Activated T-helper 1 cell treated with anti-CD3 and anti-CD28 coated beads, Interleukin-12 subunit alpha, Interleukin-12 subunit beta, Interleukin-2, Interleukin-4 antibody, amounts not matched to agents 30 ng/mL and 10 ng/mL and 1 ng/mL, durations not matched to agents 14 hours and 24 hours and 36 hours (primary cell): ENCODE results near the gene RPP30. TPM values are rescaled to one million over a fixed set of nuclear protein-coding genes. Genes with fewer than 3 reads are reported as not detected.

Experiments used
- DNase-seq: peaks from one replicate; pipeline ENCODE4 v3.0.0; 2021; ENCODE audit warnings: low spot score
- H3K27ac Mint-ChIP-seq: one replicate; pipeline ENCODE4 v1.8.0; 2021; ENCODE audit warnings: mild to moderate bottlenecking, mixed read lengths
- H3K27me3 Mint-ChIP-seq: one replicate; pipeline ENCODE4 v1.8.0; 2022; ENCODE audit warnings: mild to moderate bottlenecking, moderate library complexity, mixed read lengths; ENCODE audit not compliant: insufficient read depth
- H3K36me3 Mint-ChIP-seq: one replicate; pipeline ENCODE4 v1.8.0; 2021; ENCODE audit warnings: low read depth, mixed read lengths
- H3K4me1 Mint-ChIP-seq: one replicate; pipeline ENCODE4 v1.8.0; 2021; ENCODE audit warnings: low read depth, mixed read lengths
- H3K4me3 Mint-ChIP-seq: one replicate; pipeline ENCODE4 v1.8.0; 2021; ENCODE audit warnings: mild to moderate bottlenecking, moderate library complexity, mixed read lengths
- H3K9me3 Mint-ChIP-seq: one replicate; pipeline ENCODE4 v1.8.0; 2021; ENCODE audit warnings: mixed read lengths
- intact Hi-C: fragments of 100-400 bp; cut with micrococcal nuclease; formaldehyde crosslinking; loops from one replicate; pipeline ENCODE4 v1.15.1; 2024
- total RNA-seq: library from RNA; stranded (reverse); gene quantifications from 2 replicates; pipeline ENCODE4 v1.2.3, GENCODE V29; 2022

RPP30 gene
- total RNA-seq, 1 donor from 2014 or later: 78.3 TPM

- H3K27me3 Mint-ChIP-seq: peaks cover 18% of the 10 kb centered on the region
- H3K4me1 Mint-ChIP-seq: no peaks in the 10 kb centered on the region
- H3K27ac Mint-ChIP-seq: no peak overlapping the region
- no peak for DNase-seq
- H3K9me3 Mint-ChIP-seq: no peaks in the 10 kb centered on the region
- no peak overlapping the region for H3K4me3 Mint-ChIP-seq
- no peaks in the 10 kb centered on the region for H3K36me3 Mint-ChIP-seq
- intact Hi-C loops: no loop called here
Observed at GRCh38 chr10:90923111-90923731, 51.4 kb downstream of the RPP30 start.

- intact Hi-C loops: no loop called here
- H3K27ac Mint-ChIP-seq: no peak overlapping the region
- H3K4me3 Mint-ChIP-seq: no peak overlapping the region
- no peaks in the 10 kb centered on the region for H3K9me3 Mint-ChIP-seq
- H3K36me3 Mint-ChIP-seq: no peaks in the 10 kb centered on the region
- peaks cover 24% of the 10 kb centered on the region for H3K27me3 Mint-ChIP-seq
- no peaks in the 10 kb centered on the region for H3K4me1 Mint-ChIP-seq
- DNase-seq: no peak
Observed at GRCh38 chr10:90924552-90924951, 52.8 kb downstream of the RPP30 start.

- Mint-ChIP-seq H3K27ac (no peak overlapping the region), H3K4me3 (no peak overlapping the region), H3K36me3 (no peaks in the 10 kb centered on the region), H3K4me1 (no peaks in the 10 kb centered on the region), H3K27me3 (peaks cover 21% of the 10 kb centered on the region), H3K9me3 (no peaks in the 10 kb centered on the region)
- no peak for DNase-seq
- intact Hi-C loops: no loop called here
Observed at GRCh38 chr10:90925079-90926029, 53.6 kb downstream of the RPP30 start.

GRCh38 chr10:90927293-90927692 is 55.5 kb downstream of the RPP30 start:
- Mint-ChIP-seq H3K4me3 (no peak overlapping the region), H3K27ac (no peak overlapping the region), H3K27me3 (peaks cover 26% of the 10 kb centered on the region), H3K36me3 (no peaks in the 10 kb centered on the region), H3K9me3 (no peaks in the 10 kb centered on the region), H3K4me1 (no peaks in the 10 kb centered on the region)
- intact Hi-C loops: no loop called here
- DNase-seq: no peak

GRCh38 chr10:90929179-90929578 is 57.4 kb downstream of the RPP30 start:
- peaks cover 28% of the 10 kb centered on the region for H3K27me3 Mint-ChIP-seq
- no peaks in the 10 kb centered on the region for H3K4me1 Mint-ChIP-seq
- H3K27ac Mint-ChIP-seq: no peak overlapping the region
- no peak for DNase-seq
- H3K4me3 Mint-ChIP-seq: no peak overlapping the region
- H3K36me3 Mint-ChIP-seq: no peaks in the 10 kb centered on the region
- intact Hi-C loops: no loop called here
- no peaks in the 10 kb centered on the region for H3K9me3 Mint-ChIP-seq

- intact Hi-C loops: no loop called here
- peaks cover 5% of the 10 kb centered on the region for H3K4me1 Mint-ChIP-seq
- H3K9me3 Mint-ChIP-seq: no peaks in the 10 kb centered on the region
- H3K27me3 Mint-ChIP-seq: peaks cover 28% of the 10 kb centered on the region
- no peaks in the 10 kb centered on the region for H3K36me3 Mint-ChIP-seq
- no peak for DNase-seq
- no peak overlapping the region for H3K4me3 Mint-ChIP-seq
- peak overlapping the region; percentile 18 for H3K27ac Mint-ChIP-seq
Observed at GRCh38 chr10:90930070-90930837, 58.5 kb downstream of the RPP30 start.

GRCh38 chr10:90930971-90931871 is 59.4 kb downstream of the RPP30 start:
- intact Hi-C loops: no loop called here
- Mint-ChIP-seq H3K27me3 (peaks cover 28% of the 10 kb centered on the region), H3K9me3 (no peaks in the 10 kb centered on the region), H3K27ac (no peak overlapping the region), H3K36me3 (no peaks in the 10 kb centered on the region), H3K4me3 (no peak overlapping the region), H3K4me1 (peaks cover 10% of the 10 kb centered on the region)
- no peak for DNase-seq

GRCh38 chr10:90935581-90936275 is 64.0 kb downstream of the RPP30 start:
- no peak for DNase-seq
- Mint-ChIP-seq H3K4me3 (no peak overlapping the region), H3K9me3 (no peaks in the 10 kb centered on the region), H3K4me1 (peaks cover 10% of the 10 kb centered on the region), H3K27me3 (peaks cover 6% of the 10 kb centered on the region), H3K36me3 (no peaks in the 10 kb centered on the region), H3K27ac (no peak overlapping the region)
- intact Hi-C loops: no loop called here

- Mint-ChIP-seq H3K4me1 (peaks cover 10% of the 10 kb centered on the region), H3K27ac (no peak overlapping the region), H3K27me3 (peaks cover 2% of the 10 kb centered on the region), H3K36me3 (no peaks in the 10 kb centered on the region), H3K4me3 (no peak overlapping the region), H3K9me3 (no peaks in the 10 kb centered on the region)
- DNase-seq: no peak
- intact Hi-C loops: no loop called here
Observed at GRCh38 chr10:90936276-90936659, 64.5 kb downstream of the RPP30 start.

- H3K4me3 Mint-ChIP-seq: no peak overlapping the region
- H3K27me3 Mint-ChIP-seq: peaks cover 2% of the 10 kb centered on the region
- H3K4me1 Mint-ChIP-seq: peaks cover 10% of the 10 kb centered on the region
- H3K36me3 Mint-ChIP-seq: no peaks in the 10 kb centered on the region
- no peak for DNase-seq
- H3K27ac Mint-ChIP-seq: no peak overlapping the region
- H3K9me3 Mint-ChIP-seq: no peaks in the 10 kb centered on the region
- intact Hi-C loops: no loop called here
Observed at GRCh38 chr10:90937645-90938258, 66.0 kb downstream of the RPP30 start.

- Mint-ChIP-seq H3K36me3 (no peaks in the 10 kb centered on the region), H3K4me1 (peaks cover 10% of the 10 kb centered on the region), H3K4me3 (no peak overlapping the region), H3K27ac (no peak overlapping the region), H3K27me3 (no peaks in the 10 kb centered on the region), H3K9me3 (peaks cover 3% of the 10 kb centered on the region)
- DNase-seq: no peak
- intact Hi-C loops: no loop called here
Observed at GRCh38 chr10:90939116-90939515, 67.3 kb downstream of the RPP30 start.
